CD4-positive, alpha-beta T cell treated with Interleukin-6 for 4 hours (primary cell): ENCODE results near the gene TXN2.

Experiments
- DNase-seq: peaks from one replicate; pipeline ENCODE4 v3.0.0-alpha.2; 2020; ENCODE audit warnings: mixed read lengths

The TXN2 gene

GRCh38 chr22:36480941-36481392 lies 473 bp downstream of the TXN2 start:
- DNase-seq = no peak

- DNase-seq = no peak
Observed at GRCh38 chr22:36478966-36479365, 2.5 kb downstream of the TXN2 start.

- DNase-seq = no peak
Observed at GRCh38 chr22:36475341-36475740, 6.1 kb downstream of the TXN2 start.

GRCh38 chr22:36472689-36473088 lies 8.8 kb downstream of the TXN2 start:
- no peak for DNase-seq

- DNase-seq = no peak
Observed at GRCh38 chr22:36471341-36471821, 10.1 kb downstream of the TXN2 start.

- no peak for DNase-seq
Observed at GRCh38 chr22:36470994-36471331, 10.5 kb downstream of the TXN2 start.

GRCh38 chr22:36470162-36470993 lies 11.1 kb downstream of the TXN2 start:
- peak; percentile 85 for DNase-seq

GRCh38 chr22:36469094-36469710 lies 12.2 kb downstream of the TXN2 start:
- no peak for DNase-seq

- DNase-seq = no peak
Observed at GRCh38 chr22:36467946-36468345, 13.5 kb downstream of the TXN2 start.

- DNase-seq = no peak
Observed at GRCh38 chr22:36467042-36467810, 14.2 kb downstream of the TXN2 start.

GRCh38 chr22:36466258-36466657 lies 15.2 kb downstream of the TXN2 start:
- no peak for DNase-seq

- DNase-seq = no peak
Observed at GRCh38 chr22:36465232-36466021, 16.0 kb downstream of the TXN2 start.

GRCh38 chr22:36464715-36465231 lies 16.7 kb downstream of the TXN2 start:
- no peak for DNase-seq

GRCh38 chr22:36463783-36464184 lies 17.7 kb downstream of the TXN2 start:
- no peak for DNase-seq

- DNase-seq = no peak
Observed at GRCh38 chr22:36461665-36462649, 19.5 kb downstream of the TXN2 start.

- DNase-seq = no peak
Observed at GRCh38 chr22:36460202-36460601, 21.2 kb downstream of the TXN2 start.

- DNase-seq = no peak
Observed at GRCh38 chr22:36457688-36458450, 23.6 kb downstream of the TXN2 start.

- no peak for DNase-seq
Observed at GRCh38 chr22:36456464-36456845, 25.0 kb downstream of the TXN2 start.

GRCh38 chr22:36455571-36456463 lies 25.6 kb downstream of the TXN2 start:
- DNase-seq = peak; percentile 14
